T-helper 17 cell (primary cell): ENCODE data around the gene LRRC42. TPM values are rescaled to one million over a fixed set of nuclear protein-coding genes. Genes with fewer than 3 reads are reported as not detected.

ENCODE experiments used
- ATAC-seq: fragments of 150-1000 bp; cut with Tn5 transposase; 2 replicates; pipeline ENCODE4 v1.10.0; 2021; ENCODE audit warnings: mild to moderate bottlenecking, moderate library complexity
- DNase-seq, 3 donors: peaks; one replicate each; pipeline versions ENCODE4 v3.0.0 to v3.0.0-alpha.2; 2020 to 2021
- H3K9me3 ChIP-seq: one replicate; pipeline ENCODE4 v1.7.0; 2013; ENCODE audit warnings: low read length, mild to moderate bottlenecking; ENCODE audit not compliant: control insufficient read depth, poor library complexity, severe bottlenecking
- H3K27ac Mint-ChIP-seq: one replicate; pipeline ENCODE4 v1.8.0; 2022; ENCODE audit warnings: mild to moderate bottlenecking, moderate library complexity, mixed read lengths
- H3K27me3 Mint-ChIP-seq: one replicate; pipeline ENCODE4 v1.8.0; 2022; ENCODE audit warnings: mixed read lengths
- H3K36me3 Mint-ChIP-seq: one replicate; pipeline ENCODE4 v1.8.0; 2022; ENCODE audit warnings: low read depth, mixed read lengths
- H3K4me1 Mint-ChIP-seq: one replicate; pipeline ENCODE4 v1.8.0; 2022; ENCODE audit warnings: mild to moderate bottlenecking, mixed read lengths
- H3K4me3 Mint-ChIP-seq: one replicate; pipeline ENCODE4 v1.8.0; 2022; ENCODE audit warnings: mild to moderate bottlenecking, moderate library complexity, mixed read lengths
- total RNA-seq, 4 donors: library from RNA in 2 of 4; stranded (reverse) in 2 of 4; gene quantifications; one replicate each; pipeline ENCODE4 v1.2.3 and lab custom pipeline; 2022 to 2026

The LRRC42 gene
- total RNA-seq, 2 donors from 2014 or later, result 5.8 to 7.4 TPM

GRCh38 chr1:54008876-54009275, 62.7 kb downstream of the LRRC42 start:
- DNase-seq, result no peak
- Mint-ChIP-seq H3K36me3 (no peaks in the 10 kb centered on the region), H3K4me3 (no peak overlapping the region), H3K27ac (no peak overlapping the region), H3K4me1 (no peaks in the 10 kb centered on the region), H3K27me3 (peaks cover 55% of the 10 kb centered on the region)
- H3K9me3 ChIP-seq, result no peaks in the 10 kb centered on the region
- ATAC-seq, result no peak

- no peaks in the 10 kb centered on the region for H3K9me3 ChIP-seq
- Mint-ChIP-seq H3K27me3 (peaks cover 56% of the 10 kb centered on the region), H3K4me3 (no peak overlapping the region), H3K27ac (no peak overlapping the region), H3K4me1 (no peaks in the 10 kb centered on the region), H3K36me3 (no peaks in the 10 kb centered on the region)
- ATAC-seq (no peak), DNase-seq (no peak)
These were observed 63.3 kb downstream of the LRRC42 start for GRCh38 chr1:54009406-54009805.

- Mint-ChIP-seq H3K27ac (no peak overlapping the region), H3K36me3 (no peaks in the 10 kb centered on the region), H3K27me3 (peaks cover 52% of the 10 kb centered on the region), H3K4me3 (no peak overlapping the region), H3K4me1 (no peaks in the 10 kb centered on the region)
- ATAC-seq, result no peak
- DNase-seq, result no peak
- no peaks in the 10 kb centered on the region for H3K9me3 ChIP-seq
These were observed 64.4 kb downstream of the LRRC42 start for GRCh38 chr1:54010415-54011117.

DNA sequence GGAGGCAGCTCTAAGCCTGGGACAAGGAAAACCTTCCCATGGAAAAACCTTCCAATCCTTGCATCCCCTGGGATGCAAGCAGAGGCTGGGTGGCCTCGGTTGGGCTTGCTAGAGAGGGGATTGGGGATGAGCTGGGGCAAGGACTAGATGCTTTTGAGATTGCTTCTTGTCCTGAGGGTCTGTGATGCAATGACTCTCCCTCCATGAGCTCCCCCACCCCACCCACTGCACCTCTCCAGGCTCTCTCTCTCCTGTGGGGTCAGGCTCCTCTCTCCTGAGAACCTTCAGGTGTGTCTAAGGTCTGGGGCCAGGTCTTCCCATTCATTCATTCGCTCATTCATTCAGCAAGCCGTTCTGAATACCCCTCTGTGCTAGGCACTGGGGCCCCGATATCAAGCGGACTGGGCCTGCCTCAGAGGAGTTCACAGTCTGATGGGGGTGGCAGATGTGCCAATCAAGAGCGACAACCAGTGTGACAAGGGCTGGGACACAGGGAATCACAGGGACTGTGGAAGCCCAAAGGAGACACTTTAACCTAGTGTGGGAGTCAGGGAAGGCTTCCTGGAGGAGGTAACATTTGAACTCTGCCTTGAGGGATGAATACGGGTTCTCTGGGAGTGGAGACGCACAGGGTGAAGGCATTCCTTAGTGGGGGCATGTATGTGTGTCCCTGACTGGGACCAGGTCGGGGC, 65.3 kb downstream of the LRRC42 start:
- Mint-ChIP-seq H3K27me3 (peaks cover 46% of the 10 kb centered on the region), H3K4me3 (no peak overlapping the region), H3K4me1 (no peaks in the 10 kb centered on the region), H3K36me3 (no peaks in the 10 kb centered on the region), H3K27ac (no peak overlapping the region)
- DNase-seq (no peak), ATAC-seq (no peak)
- no peaks in the 10 kb centered on the region for H3K9me3 ChIP-seq

DNA sequence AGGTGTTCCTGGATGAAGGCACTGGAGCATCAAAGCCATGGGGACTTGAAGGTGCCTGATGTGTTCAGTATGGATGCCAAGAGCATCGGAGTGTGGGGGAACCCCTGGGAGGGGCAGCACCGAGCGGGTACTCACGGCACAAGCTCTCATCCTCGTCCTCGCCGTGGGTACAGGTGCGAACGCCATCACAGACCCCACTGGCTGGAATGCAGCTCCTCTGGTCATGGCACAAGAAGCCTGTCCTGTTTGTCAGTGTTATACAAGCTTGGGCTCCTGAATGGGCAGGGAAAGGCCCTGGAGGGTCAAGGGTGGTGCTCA, 65.8 kb downstream of the LRRC42 start:
- DNase-seq, result no peak
- Mint-ChIP-seq H3K36me3 (no peaks in the 10 kb centered on the region), H3K27ac (no peak overlapping the region), H3K27me3 (peaks cover 45% of the 10 kb centered on the region), H3K4me1 (no peaks in the 10 kb centered on the region), H3K4me3 (no peak overlapping the region)
- ATAC-seq, result no peak
- H3K9me3 ChIP-seq, result no peaks in the 10 kb centered on the region

DNA sequence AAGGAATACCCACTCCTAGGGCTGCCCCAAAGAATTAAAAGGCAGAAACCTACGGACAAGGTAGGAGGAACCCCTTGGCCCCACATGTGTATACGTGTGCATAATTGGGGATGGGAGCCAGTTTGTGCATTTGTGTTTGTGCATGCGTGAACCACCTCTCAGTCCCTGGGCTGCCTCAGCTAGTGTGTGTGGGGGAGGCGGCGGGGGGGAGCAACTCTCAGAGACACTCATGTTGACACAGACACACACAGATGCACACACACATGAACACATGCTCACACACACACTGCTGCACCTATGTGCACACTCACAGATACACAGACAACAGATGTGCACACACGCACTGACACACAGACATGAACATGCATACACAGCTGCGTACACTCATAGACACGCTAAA, 66.7 kb downstream of the LRRC42 start:
- no peaks in the 10 kb centered on the region for H3K4me1 Mint-ChIP-seq
- DNase-seq (no peak), ATAC-seq (no peak)

DNA sequence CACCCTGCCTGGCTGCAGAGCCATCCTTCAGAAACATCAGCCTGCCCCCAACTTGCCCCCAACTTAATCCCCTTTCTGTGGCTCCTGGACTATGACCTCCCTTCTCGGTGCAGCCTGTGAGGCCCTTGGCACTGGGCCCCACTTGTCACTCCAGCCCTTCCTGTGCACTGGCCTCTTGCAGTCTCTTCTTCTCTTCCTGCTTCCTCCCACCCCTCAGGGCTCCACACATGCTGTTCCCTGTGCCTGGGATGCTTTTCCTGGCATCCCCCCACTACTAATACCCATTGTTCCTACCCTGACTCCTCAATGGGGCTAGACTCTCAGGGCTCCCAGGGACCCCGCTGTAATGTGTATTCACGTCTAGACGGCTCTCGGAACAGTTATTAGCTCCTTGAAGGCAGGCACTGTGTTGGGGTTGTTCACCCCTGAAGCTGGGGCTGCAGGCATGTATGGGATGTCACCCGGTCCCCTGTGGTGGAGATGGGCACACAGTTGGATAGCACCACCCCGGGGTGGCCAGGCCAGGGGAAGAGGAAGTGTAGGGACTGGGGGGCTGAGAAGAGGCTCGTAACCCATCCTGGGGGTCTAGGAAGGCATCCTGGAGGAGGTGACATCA, 67.4 kb downstream of the LRRC42 start:
- ATAC-seq, result no peak
- H3K36me3 Mint-ChIP-seq, result no peaks in the 10 kb centered on the region
- H3K9me3 ChIP-seq, result no peaks in the 10 kb centered on the region
- DNase-seq, result no peak
- H3K4me1 Mint-ChIP-seq, result no peaks in the 10 kb centered on the region
- H3K27me3 Mint-ChIP-seq, result peaks cover 42% of the 10 kb centered on the region
- H3K27ac Mint-ChIP-seq, result peak overlapping the region; percentile 29
- no peak overlapping the region for H3K4me3 Mint-ChIP-seq

More for the DNA sequence above, 66.7 kb downstream of the LRRC42 start:
- Mint-ChIP-seq H3K36me3 (no peaks in the 10 kb centered on the region), H3K27me3 (peaks cover 45% of the 10 kb centered on the region), H3K4me3 (no peak overlapping the region), H3K27ac (no peak overlapping the region)
- no peaks in the 10 kb centered on the region for H3K9me3 ChIP-seq

GRCh38 chr1:54014009-54014629, 68.0 kb downstream of the LRRC42 start:
- H3K27ac Mint-ChIP-seq, result peak overlapping the region; percentile 29
- H3K36me3 Mint-ChIP-seq, result no peaks in the 10 kb centered on the region
- ATAC-seq, result no peak
- no peaks in the 10 kb centered on the region for H3K4me1 Mint-ChIP-seq
- peaks cover 37% of the 10 kb centered on the region for H3K27me3 Mint-ChIP-seq
- H3K4me3 Mint-ChIP-seq, result no peak overlapping the region
- H3K9me3 ChIP-seq, result no peaks in the 10 kb centered on the region
- no peak for DNase-seq

DNA sequence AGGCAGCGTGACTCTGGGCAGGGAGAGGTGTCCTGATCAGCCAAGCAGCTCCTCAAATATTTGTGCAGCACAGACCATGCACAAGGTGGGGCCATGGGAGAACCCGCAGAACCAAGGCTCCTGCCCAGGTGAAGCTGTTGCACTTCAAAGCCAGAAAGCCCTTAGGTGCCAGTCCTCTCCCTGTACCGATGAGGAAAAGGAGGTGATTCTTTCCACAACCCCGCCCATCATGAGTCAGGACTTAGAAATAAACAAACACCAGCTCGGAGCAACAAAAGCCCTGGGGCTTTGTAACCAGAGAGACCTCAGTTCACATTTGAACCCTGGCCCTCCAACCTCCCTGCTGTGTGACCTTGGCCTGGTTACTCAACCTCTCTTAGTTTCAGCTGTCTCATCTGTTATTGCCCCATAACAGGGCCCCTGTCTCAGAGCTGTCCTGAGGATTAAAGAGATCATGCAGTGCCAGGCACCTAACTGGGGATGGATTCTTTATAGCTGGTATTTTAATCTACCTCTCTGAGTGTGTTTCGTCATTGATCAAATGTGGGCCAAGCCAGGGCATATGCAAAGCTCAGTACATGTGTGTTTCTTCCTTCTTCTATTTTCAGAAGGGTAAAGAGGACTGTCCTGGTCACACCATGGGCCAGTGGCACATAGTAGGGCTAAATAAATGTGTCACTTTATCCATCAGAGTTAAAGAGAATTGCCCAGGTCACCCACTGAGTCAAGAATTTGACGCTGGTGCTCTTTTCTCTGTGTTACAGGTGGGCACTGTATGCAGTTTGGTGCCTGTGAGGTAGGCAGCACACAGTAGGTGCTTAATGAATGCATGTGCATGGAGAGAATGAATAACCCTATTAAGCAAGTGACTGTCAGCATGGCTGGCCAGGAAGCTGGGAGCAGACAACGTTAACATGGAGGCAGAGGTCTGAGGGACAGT, 70.5 kb downstream of the LRRC42 start:
- no peaks in the 10 kb centered on the region for H3K9me3 ChIP-seq
- H3K4me1 Mint-ChIP-seq, result no peaks in the 10 kb centered on the region
- no peak for DNase-seq
- H3K27ac Mint-ChIP-seq, result no peak overlapping the region
- peaks cover 21% of the 10 kb centered on the region for H3K27me3 Mint-ChIP-seq
- ATAC-seq, result no peak
- no peaks in the 10 kb centered on the region for H3K36me3 Mint-ChIP-seq
- H3K4me3 Mint-ChIP-seq, result no peak overlapping the region

Other genes starting within 250 kb of the LRRC42 start
- gene GLIS1, start 207.2 kb upstream of the LRRC42 start, total RNA-seq, result not detected
- 1 to 10 TPM; 5.4 to 6.3 TPM for gene NDC1, start 108.1 kb upstream of the LRRC42 start, total RNA-seq
- 10 to 100 TPM in 1 of 2 donors, 1 to 10 TPM in 1; 8.8 to 10.3 TPM for gene YIPF1, start 56.6 kb upstream of the LRRC42 start, total RNA-seq
- gene DIO1, start 52.2 kb upstream of the LRRC42 start, total RNA-seq, result not detected
- 10 to 100 TPM; 17.3 to 23.7 TPM for gene IFT25, start 651 bp upstream of the LRRC42 start, total RNA-seq
- gene LDLRAD1, start 71.8 kb downstream of the LRRC42 start, total RNA-seq, result not detected
- gene TMEM59, start 106.9 kb downstream of the LRRC42 start, total RNA-seq, result 100 to 1,000 TPM; 145 to 160 TPM
- 1 to 10 TPM; 4.5 to 4.7 TPM for gene TCEANC2, start 107.3 kb downstream of the LRRC42 start, total RNA-seq
- gene CDCP2, start 206.7 kb downstream of the LRRC42 start, total RNA-seq, result not detected